Measurements from ENCODE around the gene ECEL1. TPM values are rescaled to one million over a fixed set of nuclear protein-coding genes. Genes with fewer than 3 reads are reported as not detected.

ECEL1 gene
- total RNA-seq, 1 donor from 2014 or later, result 0.14 TPM

DNA sequence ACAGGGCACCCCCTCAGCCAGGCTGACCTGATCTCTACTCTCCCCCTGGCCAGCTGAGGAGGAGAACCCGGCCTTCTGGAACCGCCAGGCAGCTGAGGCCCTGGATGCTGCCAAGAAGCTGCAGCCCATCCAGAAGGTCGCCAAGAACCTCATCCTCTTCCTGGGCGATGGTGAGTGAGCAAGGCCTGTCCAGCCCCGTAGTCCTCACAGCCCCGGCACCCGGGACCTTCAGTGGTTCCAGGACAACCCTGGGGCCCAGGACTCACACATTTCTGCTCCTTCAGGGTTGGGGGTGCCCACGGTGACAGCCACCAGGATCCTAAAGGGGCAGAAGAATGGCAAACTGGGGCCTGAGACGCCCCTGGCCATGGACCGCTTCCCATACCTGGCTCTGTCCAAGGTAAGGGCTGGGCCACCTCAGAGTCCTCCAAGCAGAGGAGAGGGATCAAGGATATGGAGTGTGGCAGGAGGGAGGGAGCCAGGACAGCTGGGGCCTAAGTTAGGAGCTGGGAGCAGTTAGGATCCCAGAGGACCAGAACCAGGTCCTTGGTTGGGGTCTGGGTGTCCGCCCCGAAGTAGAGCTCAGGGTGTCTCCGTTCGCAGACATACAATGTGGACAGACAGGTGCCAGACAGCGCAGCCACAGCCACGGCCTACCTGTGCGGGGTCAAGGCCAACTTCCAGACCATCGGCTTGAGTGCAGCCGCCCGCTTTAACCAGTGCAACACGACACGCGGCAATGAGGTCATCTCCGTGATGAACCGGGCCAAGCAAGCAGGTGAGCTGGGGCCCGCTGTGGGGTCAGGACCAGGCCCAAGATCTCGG lies 31.1 kb downstream of the ECEL1 start:
- Histone ChIP-seq H3K4me3 (ENCODE audit: insufficient read depth, low read depth, low read length) (no peak overlapping the region), H3K4me1 (ENCODE audit: insufficient read depth, low read length) (peaks cover 7% of the 10 kb centered on the region), H3K9me3 (ENCODE audit: insufficient read depth, low read depth, low read length) (no peaks in the 10 kb centered on the region), H2AFZ (ENCODE audit: low read depth, low read length) (no peak overlapping the region), H3K4me2 (ENCODE audit: low read length) (no peak overlapping the region), H3K9ac (ENCODE audit: low read length) (no peak overlapping the region), H4K20me1 (ENCODE audit: insufficient read depth, low read length) (no peaks in the 10 kb centered on the region), H3K27ac (ENCODE audit: low read depth, low read length) (no peak overlapping the region), H3K79me2 (ENCODE audit: insufficient read depth, low read length) (no peaks in the 10 kb centered on the region), H3K36me3 (ENCODE audit: insufficient read depth, low read length) (no peaks in the 10 kb centered on the region), H3K27me3 (ENCODE audit: insufficient read depth, low read length) (peaks cover 22% of the 10 kb centered on the region)
- Mint-ChIP-seq H3K9me3 (ENCODE audit: unreplicated experiment) (peaks cover 5% of the 10 kb centered on the region), H3K4me3 (ENCODE audit: unreplicated experiment) (no peak overlapping the region), H3K27ac (ENCODE audit: unreplicated experiment) (no peak overlapping the region), H3K4me1 (ENCODE audit: low read depth, unreplicated experiment) (no peaks in the 10 kb centered on the region), H3K36me3 (ENCODE audit: low read depth, unreplicated experiment) (no peaks in the 10 kb centered on the region), H3K27me3 (ENCODE audit: low read depth, unreplicated experiment) (peaks cover 61% of the 10 kb centered on the region)
- DNase-seq (ENCODE audit: low read depth) (no peak), FAIRE-seq (no peak)
- TF ChIP-seq EZH2 (IDR thresholded peaks at IDR 0.05; ENCODE audit: insufficient read depth, low read length) (no peak), CTCF (IDR thresholded peaks at IDR 0.05; ENCODE audit: insufficient read depth, low read depth, low read length) (no peak)

GRCh38 chr2:232455426-232456255 lies 32.0 kb downstream of the ECEL1 start, which contains the start of gene ALPI:
Gene ALPI, plus strand, starts transcription at chr2:232456153. Its CDS starts 47 bp downstream, at chr2:232456200.
- H3K27ac ChIP-seq (ENCODE audit: low read depth, low read length), result no peak within 1 kb of the TSS
- H4K20me1 ChIP-seq (ENCODE audit: insufficient read depth, low read length), result no peaks in the 10 kb centered on the region
- H3K4me1 ChIP-seq (ENCODE audit: insufficient read depth, low read length), result peaks cover 1% of the 10 kb centered on the region
- H3K36me3 ChIP-seq (ENCODE audit: insufficient read depth, low read length), result no peaks in the 10 kb centered on the region
- H3K36me3 Mint-ChIP-seq (ENCODE audit: low read depth, unreplicated experiment), result no peaks in the 10 kb centered on the region
- H3K9me3 Mint-ChIP-seq (ENCODE audit: unreplicated experiment), result peaks cover 3% of the 10 kb centered on the region
- peaks cover 57% of the 10 kb centered on the region for H3K27me3 Mint-ChIP-seq (ENCODE audit: low read depth, unreplicated experiment)
- peak within 1 kb of the TSS; percentile 34 for H3K27ac Mint-ChIP-seq (ENCODE audit: unreplicated experiment)
- DNase-seq (ENCODE audit: low read depth), result no peak
- H3K4me2 ChIP-seq (ENCODE audit: low read length), result no peak within 1 kb of the TSS
- peaks cover 22% of the 10 kb centered on the region for H3K27me3 ChIP-seq (ENCODE audit: insufficient read depth, low read length)
- no peak within 1 kb of the TSS for H3K4me3 Mint-ChIP-seq (ENCODE audit: unreplicated experiment)
- no peaks in the 10 kb centered on the region for H3K9me3 ChIP-seq (ENCODE audit: insufficient read depth, low read depth, low read length)
- TF ChIP-seq CTCF (IDR thresholded peaks at IDR 0.05; ENCODE audit: insufficient read depth, low read depth, low read length) (no peak), EZH2 (IDR thresholded peaks at IDR 0.05; ENCODE audit: insufficient read depth, low read length) (no peak)
- H3K79me2 ChIP-seq (ENCODE audit: insufficient read depth, low read length), result no peaks in the 10 kb centered on the region
- no peak within 1 kb of the TSS for H2AFZ ChIP-seq (ENCODE audit: low read depth, low read length)
- no peak within 1 kb of the TSS for H3K4me3 ChIP-seq (ENCODE audit: insufficient read depth, low read depth, low read length)
- no peak for FAIRE-seq
- no peaks in the 10 kb centered on the region for H3K4me1 Mint-ChIP-seq (ENCODE audit: low read depth, unreplicated experiment)
- H3K9ac ChIP-seq (ENCODE audit: low read length), result no peak within 1 kb of the TSS
